Spinal cord (tissue), 10 donors: ENCODE measurements around the gene RREB1. TPM values are rescaled to one million over a fixed set of nuclear protein-coding genes. Genes with fewer than 3 reads are reported as not detected.
"Not testable (repeated sequence)": the region's sequence is repeated elsewhere in the genome, so short reads cannot be mapped to it uniquely, and the experiment has no call there.

Experiments used
- DNase-seq, 6 donors: peaks; one replicate each; pipeline versions ENCODE4 v3.0.0 to v3.0.0-alpha.2; 2013 to 2015; ENCODE audit warnings: low spot score in 6 of 6, low read depth in 4 of 6
- H3K27ac ChIP-seq: one replicate; pipeline ENCODE4 v1.5.1; 2013; ENCODE audit warnings: low read depth, low read length, control low read depth
- H3K27me3 ChIP-seq: one replicate; pipeline ENCODE4 v1.6.1; 2013; ENCODE audit warnings: low read length; ENCODE audit not compliant: control insufficient read depth, insufficient read depth
- H3K36me3 ChIP-seq: one replicate; pipeline ENCODE4 v1.6.1; 2013; ENCODE audit warnings: low read length; ENCODE audit not compliant: control insufficient read depth, insufficient read depth
- H3K4me1 ChIP-seq: one replicate; pipeline ENCODE4 v1.6.1; 2013; ENCODE audit warnings: low read length; ENCODE audit not compliant: control insufficient read depth, insufficient read depth
- H3K4me3 ChIP-seq: one replicate; pipeline ENCODE4 v1.5.1; 2013; ENCODE audit warnings: low read depth, low read length, control low read depth
- H3K9me3 ChIP-seq: one replicate; pipeline ENCODE4 v1.6.1; 2013; ENCODE audit warnings: low read length; ENCODE audit not compliant: control insufficient read depth, insufficient read depth
- WGBS: methylation state at CpG from one replicate; pipeline ENCODE4 v1.1.5; 2013; ENCODE audit warnings: missing lambda C conversion rate; ENCODE audit not compliant: insufficient coverage; 5-methylcytosine and 5-hydroxymethylcytosine counted together
- polyA plus RNA-seq, 2 donors: library from polyadenylated mRNA; unstranded; fragments of 120-200 nt; gene quantifications; one replicate each; pipeline ENCODE4 v1.2.1, GENCODE V29; 2013; ENCODE audit not compliant: insufficient read length in 2 of 2
- total RNA-seq, 2 donors: library from RNA; depleted of rRNA in 1 of 2; stranded (reverse); fragments of 120-200 nt in 1 of 2; fragments of >200 nt in 1 of 2; gene quantifications; one replicate each; pipeline versions ENCODE4 v1.2.3 to v1.2.4, GENCODE V29; 2013 to 2014
- donor health status: healthy.

RREB1 gene
- total and polyA plus RNA-seq, 4 donors, result 7.2 to 16.4 (median 10.3) TPM

DNA sequence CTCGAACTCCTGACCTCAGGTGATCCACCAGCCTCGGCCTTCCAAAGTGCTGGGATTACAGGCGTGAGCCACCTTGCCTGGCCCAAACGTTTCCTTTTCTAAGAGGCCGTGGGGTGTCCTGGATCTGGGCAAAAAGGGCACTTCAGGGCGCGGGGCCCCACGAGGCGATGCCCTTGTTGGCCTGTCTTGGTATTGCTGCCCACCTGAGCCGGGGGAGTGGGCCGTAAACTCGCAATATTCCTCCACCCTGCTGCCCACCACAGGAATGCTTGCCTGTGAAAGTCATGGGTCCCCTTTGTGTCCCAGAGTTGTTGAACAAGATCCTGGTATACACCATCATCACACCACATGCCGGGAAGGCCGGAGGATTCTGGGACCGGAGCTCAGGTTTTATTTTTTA is 156.3 kb downstream of the RREB1 start:
- WGBS, result 95% methylated on average over 12 of the region's 15 CpGs
- Histone ChIP-seq H3K27ac (no peak overlapping the region), H3K27me3 (no peaks in the 10 kb centered on the region), H3K36me3 (peaks cover 8% of the 10 kb centered on the region), H3K4me3 (no peak overlapping the region), H3K4me1 (peaks cover 28% of the 10 kb centered on the region), H3K9me3 (no peaks in the 10 kb centered on the region)
- DNase-seq, result no peak

DNA sequence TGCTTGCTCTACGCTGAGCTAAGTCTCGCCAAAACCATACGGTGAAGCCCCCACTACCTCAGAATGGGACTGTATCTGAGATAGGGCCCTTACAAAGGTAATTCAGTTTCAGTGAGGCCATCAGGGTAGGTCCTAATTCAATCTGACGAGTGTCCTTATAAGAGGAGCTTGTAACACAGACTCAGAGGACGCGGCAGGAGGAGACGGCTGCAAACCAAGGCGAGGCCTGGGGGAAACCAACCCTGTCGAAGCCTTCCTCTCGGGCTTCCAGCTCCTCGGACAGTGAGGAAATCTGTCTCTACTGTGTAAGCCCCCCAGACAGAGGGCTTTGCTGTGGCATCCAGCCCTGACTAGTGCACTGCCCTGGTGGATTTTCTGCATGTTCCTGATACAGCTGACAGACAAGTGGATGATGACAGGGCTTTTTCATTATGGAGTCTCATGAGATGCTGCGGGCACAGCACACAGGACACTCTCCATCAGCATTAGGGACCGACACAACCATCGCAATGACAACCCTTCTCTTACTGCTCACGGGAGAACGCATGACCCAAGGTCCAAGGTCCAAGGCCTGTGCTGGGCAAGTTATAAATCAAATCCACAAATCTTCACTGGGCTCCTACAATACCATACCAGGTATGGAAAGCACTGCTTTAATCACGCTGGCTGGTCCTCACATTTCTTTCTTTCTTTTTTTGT is 157.1 kb downstream of the RREB1 start:
- Histone ChIP-seq H3K4me1 (peaks cover 25% of the 10 kb centered on the region), H3K9me3 (no peaks in the 10 kb centered on the region), H3K27ac (no peak overlapping the region), H3K4me3 (no peak overlapping the region), H3K36me3 (peaks cover 8% of the 10 kb centered on the region), H3K27me3 (no peaks in the 10 kb centered on the region)
- WGBS, result 94% methylated on average over 16 of the region's 17 CpGs
- DNase-seq, result no peak

DNA sequence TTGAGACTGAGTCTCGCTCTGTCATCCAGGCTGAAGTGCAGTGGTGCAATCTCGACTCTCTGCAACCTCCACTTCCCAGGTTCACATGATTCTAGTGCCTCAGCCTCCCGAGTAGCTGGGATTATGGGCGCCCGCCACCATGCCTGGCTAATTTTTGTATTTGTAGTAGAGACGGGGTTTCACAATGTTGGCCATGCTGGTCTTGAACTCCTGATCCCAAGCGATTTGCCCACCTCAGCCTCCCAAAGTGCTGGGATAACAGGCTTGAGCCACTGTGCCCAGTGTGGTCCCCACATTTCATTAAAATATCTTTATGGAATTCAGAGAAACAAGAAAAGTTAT is 157.6 kb downstream of the RREB1 start:
- not testable (repeated sequence) for H3K4me3 ChIP-seq, H3K27ac ChIP-seq, H3K36me3 ChIP-seq, DNase-seq, H3K27me3 ChIP-seq, H3K9me3 ChIP-seq
- 90% methylated on average over 1 of the region's 7 CpGs for WGBS
- H3K4me1 ChIP-seq, result peaks cover 24% of the 10 kb centered on the region

DNA sequence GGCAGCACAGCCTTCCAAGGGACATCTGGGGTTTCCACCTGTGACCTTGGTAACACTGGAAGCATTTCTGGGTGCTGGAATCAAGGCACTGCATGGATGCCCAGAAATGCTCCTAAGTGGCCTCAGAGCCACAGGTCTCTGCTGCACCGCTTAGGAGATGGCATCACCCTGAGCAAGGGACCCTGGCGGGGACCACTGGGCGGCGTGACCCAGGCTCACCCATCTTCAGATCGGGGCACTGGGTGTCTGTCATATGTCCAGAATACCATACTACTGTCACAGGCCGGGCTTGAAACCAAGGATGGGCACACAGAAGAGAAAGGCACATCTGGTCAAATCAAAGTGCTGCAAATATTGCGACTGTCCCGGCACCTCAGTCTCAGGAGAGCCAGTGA is 159.3 kb downstream of the RREB1 start:
- no peak overlapping the region for H3K4me3 ChIP-seq
- H3K36me3 ChIP-seq, result peaks cover 8% of the 10 kb centered on the region
- 87% methylated on average over 8 of the region's 8 CpGs for WGBS
- H3K27ac ChIP-seq, result no peak overlapping the region
- H3K4me1 ChIP-seq, result peaks cover 7% of the 10 kb centered on the region
- no peaks in the 10 kb centered on the region for H3K27me3 ChIP-seq
- no peaks in the 10 kb centered on the region for H3K9me3 ChIP-seq
- DNase-seq, result no peak

DNA sequence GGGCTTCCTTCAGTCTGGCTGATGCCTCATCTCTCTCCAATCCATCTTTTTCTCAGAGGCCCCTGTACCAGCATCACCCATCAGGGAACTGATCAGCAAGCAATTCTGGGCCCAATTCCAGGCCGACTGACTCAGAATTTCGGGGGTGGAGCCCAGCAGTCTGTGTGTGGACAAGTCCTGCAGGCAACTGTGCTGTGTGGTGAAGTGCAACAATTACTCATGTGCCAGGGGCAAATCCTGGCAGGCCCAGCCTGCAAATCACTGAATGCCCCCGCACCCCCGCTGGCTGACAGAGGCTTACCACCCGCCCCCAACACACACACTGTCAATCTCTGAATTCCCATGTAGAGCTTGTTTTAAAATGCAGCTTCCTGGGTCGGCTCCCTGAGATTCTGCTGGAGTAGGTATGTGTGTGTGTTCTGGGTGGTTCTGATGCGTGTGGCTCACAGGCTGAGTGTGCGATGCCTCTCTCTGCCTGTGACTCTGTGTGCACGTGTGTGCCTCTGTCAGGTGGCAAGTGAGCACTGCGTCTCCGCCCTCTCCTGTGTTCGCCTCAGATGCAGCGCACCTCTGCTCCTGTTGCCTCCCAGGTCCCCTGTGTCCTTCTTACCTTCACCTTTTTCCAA is 159.8 kb downstream of the RREB1 start:
- WGBS, result 77% methylated on average over 10 of the region's 13 CpGs
- Histone ChIP-seq H3K4me3 (no peak overlapping the region), H3K4me1 (peaks cover 5% of the 10 kb centered on the region), H3K9me3 (no peaks in the 10 kb centered on the region), H3K36me3 (peaks cover 8% of the 10 kb centered on the region), H3K27me3 (no peaks in the 10 kb centered on the region), H3K27ac (no peak overlapping the region)
- DNase-seq, result peak in 2 of 6 donors; percentile 51 to 59

DNA sequence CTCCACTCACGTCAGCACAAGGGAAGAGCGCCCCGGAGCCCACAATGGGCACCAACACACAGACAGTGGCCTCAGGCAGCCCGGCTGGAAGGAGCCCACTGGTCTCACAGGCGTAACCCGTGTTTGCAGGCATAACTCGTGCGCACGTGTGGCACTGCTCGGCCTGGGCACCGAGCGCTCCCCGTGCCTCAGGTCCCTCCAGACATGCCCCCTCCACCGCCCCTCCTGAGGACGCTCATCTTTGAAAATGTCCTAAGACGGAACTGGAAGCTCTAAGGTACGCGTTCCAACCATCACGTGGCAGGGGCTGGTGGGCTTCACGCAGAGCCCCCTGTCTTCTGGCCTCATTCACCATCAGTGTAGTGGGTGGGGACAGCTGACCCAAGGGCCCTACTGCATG is 160.6 kb downstream of the RREB1 start:
- Histone ChIP-seq H3K9me3 (no peaks in the 10 kb centered on the region), H3K4me3 (no peak overlapping the region), H3K27ac (no peak overlapping the region), H3K4me1 (peaks cover 5% of the 10 kb centered on the region), H3K27me3 (no peaks in the 10 kb centered on the region), H3K36me3 (peaks cover 8% of the 10 kb centered on the region)
- no peak for DNase-seq
- WGBS, result 88% methylated on average over 18 of the region's 20 CpGs

DNA sequence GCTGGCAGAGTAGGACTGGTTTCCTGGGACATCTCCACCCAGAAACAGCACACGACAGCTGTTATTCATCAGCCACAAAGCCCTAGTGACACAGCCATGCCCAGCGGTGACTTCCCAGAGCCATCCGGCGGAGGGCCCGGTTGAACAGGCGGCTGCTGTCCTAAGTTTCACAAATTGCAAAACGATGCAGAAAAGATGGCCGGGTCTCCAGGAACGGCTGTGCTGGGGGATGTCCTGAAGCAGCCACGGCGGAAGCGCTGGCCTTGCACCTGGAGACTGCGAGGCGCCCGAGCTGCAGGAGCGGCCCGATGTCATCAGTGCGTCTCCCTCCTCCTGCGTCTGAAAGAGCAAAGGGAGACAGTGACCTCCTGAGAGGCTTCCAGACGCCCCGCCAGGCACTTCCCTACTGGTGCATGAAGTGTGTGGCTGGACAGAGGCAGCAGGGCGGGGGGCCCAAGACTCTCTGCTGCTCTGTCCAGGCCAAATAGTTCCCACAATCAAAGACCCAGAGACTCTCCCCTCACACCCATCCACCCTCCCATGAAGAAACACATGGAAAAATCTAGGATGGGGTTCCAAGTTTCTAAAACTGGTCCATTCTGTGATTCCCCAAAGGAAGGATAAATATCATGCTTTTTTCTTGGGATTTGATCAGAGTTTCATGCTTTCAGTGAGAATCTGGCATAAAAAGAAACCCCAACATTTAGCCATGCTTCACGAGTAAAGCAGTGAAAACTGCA is 161.2 kb downstream of the RREB1 start:
- no peaks in the 10 kb centered on the region for H3K9me3 ChIP-seq
- no peak overlapping the region for H3K4me3 ChIP-seq
- H3K36me3 ChIP-seq, result peaks cover 8% of the 10 kb centered on the region
- H3K4me1 ChIP-seq, result peaks cover 5% of the 10 kb centered on the region
- 64% methylated on average over 18 of the region's 23 CpGs for WGBS
- H3K27ac ChIP-seq, result no peak overlapping the region
- H3K27me3 ChIP-seq, result no peaks in the 10 kb centered on the region
- DNase-seq, result no peak

DNA sequence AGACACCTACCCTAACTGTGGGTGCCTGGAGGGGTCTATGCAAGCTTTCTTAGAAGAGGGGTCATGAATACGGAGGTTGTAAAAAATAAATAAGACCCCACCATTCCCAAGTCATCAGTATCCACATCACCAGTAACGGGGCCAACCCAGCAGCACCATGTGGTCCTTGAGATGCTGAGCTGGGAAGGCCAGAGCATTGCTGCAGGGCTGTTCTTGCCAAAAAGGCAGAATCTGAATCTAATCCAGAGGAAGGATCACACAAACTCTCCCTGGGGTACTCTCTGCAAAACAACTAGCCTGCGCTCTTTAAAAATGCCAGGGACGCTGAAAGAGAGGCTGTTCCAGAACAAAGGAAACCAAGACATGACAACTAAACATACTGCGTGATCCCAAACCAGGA is 162.1 kb downstream of the RREB1 start:
- Histone ChIP-seq H3K9me3 (no peaks in the 10 kb centered on the region), H3K4me1 (peaks cover 5% of the 10 kb centered on the region), H3K27me3 (no peaks in the 10 kb centered on the region), H3K27ac (no peak overlapping the region), H3K4me3 (no peak overlapping the region), H3K36me3 (peaks cover 8% of the 10 kb centered on the region)
- 32% methylated on average over 3 of the region's 5 CpGs for WGBS
- DNase-seq, result peak in 1 of 6 donors; percentile 50

DNA sequence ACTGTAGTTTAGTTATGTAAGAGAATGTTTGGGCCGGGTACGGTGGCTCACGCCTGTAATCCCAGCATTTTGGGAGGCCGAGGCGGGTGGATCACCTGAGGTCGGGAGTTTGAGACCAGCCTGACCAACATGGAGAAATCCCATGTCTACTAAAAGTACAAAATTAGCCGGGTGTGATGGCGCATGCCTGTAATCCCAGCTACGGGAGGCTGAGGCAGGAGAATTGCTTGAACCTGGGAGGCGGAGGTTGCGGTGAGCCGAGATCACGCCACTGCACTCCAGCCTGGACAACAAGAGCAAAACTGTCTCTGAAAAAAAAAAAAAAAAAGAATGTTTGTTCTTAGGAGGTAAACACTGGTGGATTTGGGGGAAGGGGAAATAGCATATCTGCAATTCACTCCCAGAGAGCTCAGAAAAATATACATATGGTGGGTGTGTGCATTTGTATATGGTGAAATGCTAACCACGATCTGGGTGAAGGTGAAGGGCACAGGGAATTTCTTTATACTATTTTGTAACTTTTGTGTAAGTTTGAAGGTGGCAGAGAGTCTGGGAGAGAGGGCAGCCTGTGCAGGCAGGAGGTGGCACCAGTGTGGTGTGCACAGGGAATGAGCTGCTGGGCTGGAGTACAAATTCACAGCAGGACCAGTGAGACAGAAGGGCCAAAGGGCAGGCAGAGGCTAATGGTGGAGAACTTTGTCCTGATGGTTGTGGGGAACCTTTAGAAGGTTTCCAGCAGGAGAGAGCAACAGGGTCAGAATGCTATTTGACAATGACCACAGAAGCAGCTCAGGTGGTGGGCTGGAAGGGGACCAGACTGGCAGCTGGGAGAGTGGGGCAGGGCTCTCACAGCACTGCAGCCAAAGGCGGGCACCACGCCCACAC is 162.8 kb downstream of the RREB1 start:
- WGBS, result 99% methylated on average over 9 of the region's 16 CpGs
- Histone ChIP-seq H3K27ac (no peak overlapping the region), H3K4me1 (peaks cover 5% of the 10 kb centered on the region), H3K9me3 (no peaks in the 10 kb centered on the region), H3K27me3 (no peaks in the 10 kb centered on the region), H3K4me3 (no peak overlapping the region), H3K36me3 (peaks cover 8% of the 10 kb centered on the region)
- no peak for DNase-seq
